Left kidney (tissue), 8 donors: Measurements from ENCODE around the gene LDHA. TPM values are rescaled to one million over a fixed set of nuclear protein-coding genes. Genes with fewer than 3 reads are reported as not detected.

ENCODE experiments used
- DNase-seq: peaks from one replicate; pipeline ENCODE4 v3.0.0-alpha.2; 2013
- long read RNA-seq, 8 donors: transcript quantifications; one replicate each; lab custom pipeline, GENCODE V29; 2026
- polyA plus RNA-seq: library from polyadenylated mRNA; unstranded; fragments of 120-200 nt; gene quantifications from one replicate; pipeline ENCODE4 v1.2.1, GENCODE V29; 2013; ENCODE audit not compliant: insufficient read length

The LDHA gene
- 275 TPM for polyA plus RNA-seq
- long read RNA-seq, donor 1, transcript LDHA-218 (8 exons, 2,305 nt), result minor isoform, 7 of 160 reads
- long read RNA-seq, donor 1, transcript LDHA-220 (7 exons, 1,288 nt), result minor isoform, 11 of 160 reads
- long read RNA-seq, donor 1, transcript LDHA-205 (8 exons, 2,416 nt), result major isoform, 107 of 160 reads
- long read RNA-seq, donor 1, transcript LDHA-216 (4 exons, 1,345 nt), result minor isoform, 11 of 160 reads
- long read RNA-seq, donor 1, partial matches to known transcripts, result 17 of 160 reads
- long read RNA-seq, donor 1, other reads (novel, unspliced or antisense), result 0 of 160 reads
- long read RNA-seq, donor 2, transcript LDHA-218 (8 exons, 2,305 nt), result minor isoform, 5 of 205 reads
- long read RNA-seq, donor 2, transcript LDHA-205 (8 exons, 2,416 nt), result major isoform, 149 of 205 reads
- long read RNA-seq, donor 2, transcript LDHA-220 (7 exons, 1,288 nt), result minor isoform, 8 of 205 reads
- long read RNA-seq, donor 2, transcript LDHA-216 (4 exons, 1,345 nt), result minor isoform, 22 of 205 reads
- long read RNA-seq, donor 2, partial matches to known transcripts, result 15 of 205 reads
- long read RNA-seq, donor 2, other reads (novel, unspliced or antisense), result 0 of 205 reads
- long read RNA-seq, donor 3, transcript LDHA-220 (7 exons, 1,288 nt), result minor isoform, 7 of 156 reads
- long read RNA-seq, donor 3, transcript LDHA-205 (8 exons, 2,416 nt), result major isoform, 66 of 156 reads
- long read RNA-seq, donor 3, transcript LDHA-216 (4 exons, 1,345 nt), result minor isoform, 24 of 156 reads
- long read RNA-seq, donor 3, partial matches to known transcripts, result 49 of 156 reads
- long read RNA-seq, donor 3, other reads (novel, unspliced or antisense), result 0 of 156 reads
- long read RNA-seq, donor 4, partial matches to known transcripts, result 0 of 5 reads
- long read RNA-seq, donor 4, other reads (novel, unspliced or antisense), result 0 of 5 reads
- long read RNA-seq, donor 5, transcript LDHA-202 (5 exons, 2,169 nt), result minor isoform, 15 of 301 reads
- long read RNA-seq, donor 5, transcript LDHA-205 (8 exons, 2,416 nt), result major isoform, 124 of 301 reads
- long read RNA-seq, donor 5, transcript LDHA-216 (4 exons, 1,345 nt), result minor isoform, 29 of 301 reads
- long read RNA-seq, donor 5, transcript LDHA-220 (7 exons, 1,288 nt), result minor isoform, 13 of 301 reads
- long read RNA-seq, donor 5, partial matches to known transcripts, result 110 of 301 reads
- long read RNA-seq, donor 5, other reads (novel, unspliced or antisense), result 0 of 301 reads
- long read RNA-seq, donor 6, transcript LDHA-202 (5 exons, 2,169 nt), result minor isoform, 7 of 116 reads
- long read RNA-seq, donor 6, transcript LDHA-220 (7 exons, 1,288 nt), result minor isoform, 12 of 116 reads
- long read RNA-seq, donor 6, transcript LDHA-218 (8 exons, 2,305 nt), result minor isoform, 15 of 116 reads
- long read RNA-seq, donor 6, transcript LDHA-205 (8 exons, 2,416 nt), result major isoform, 68 of 116 reads
- long read RNA-seq, donor 6, partial matches to known transcripts, result 7 of 116 reads
- long read RNA-seq, donor 6, other reads (novel, unspliced or antisense), result 0 of 116 reads
- long read RNA-seq, donor 7, transcript LDHA-208 (2 exons, 656 nt), result minor isoform, 6 of 259 reads
- long read RNA-seq, donor 7, transcript LDHA-205 (8 exons, 2,416 nt), result major isoform, 123 of 259 reads
- long read RNA-seq, donor 7, transcript LDHA-216 (4 exons, 1,345 nt), result minor isoform, 13 of 259 reads
- long read RNA-seq, donor 7, transcript LDHA-218 (8 exons, 2,305 nt), result minor isoform, 16 of 259 reads
- long read RNA-seq, donor 7, partial matches to known transcripts, result 88 of 259 reads
- long read RNA-seq, donor 7, other reads (novel, unspliced or antisense), result 0 of 259 reads
- long read RNA-seq, donor 8, transcript LDHA-205 (8 exons, 2,416 nt), result major isoform, 40 of 51 reads
- long read RNA-seq, donor 8, partial matches to known transcripts, result 0 of 51 reads
- long read RNA-seq, donor 8, other reads (novel, unspliced or antisense), result 0 of 51 reads

DNA sequence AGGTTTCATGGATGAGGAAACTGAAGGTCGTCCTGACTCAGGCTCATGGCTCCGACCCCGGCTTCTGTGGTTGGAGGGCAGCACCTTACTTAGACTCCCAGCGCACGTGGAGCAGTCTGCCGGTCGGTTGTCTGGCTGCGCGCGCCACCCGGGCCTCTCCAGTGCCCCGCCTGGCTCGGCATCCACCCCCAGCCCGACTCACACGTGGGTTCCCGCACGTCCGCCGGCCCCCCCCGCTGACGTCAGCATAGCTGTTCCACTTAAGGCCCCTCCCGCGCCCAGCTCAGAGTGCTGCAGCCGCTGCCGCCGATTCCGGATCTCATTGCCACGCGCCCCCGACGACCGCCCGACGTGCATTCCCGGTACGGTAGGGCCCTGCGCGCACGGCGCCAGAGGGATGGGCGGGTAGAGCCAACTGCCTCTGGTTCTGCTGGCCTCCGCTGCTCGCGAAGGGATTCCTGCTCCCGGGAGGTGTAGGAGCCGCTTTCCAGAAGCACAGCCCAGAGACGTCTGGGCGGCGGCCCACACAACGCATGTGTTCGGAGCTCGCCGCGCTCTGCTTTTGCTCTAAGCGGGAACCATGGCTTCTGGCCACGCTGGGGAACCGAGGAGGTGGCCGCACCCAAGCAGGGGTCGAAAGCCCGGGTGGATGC lies at the start of gene LDHA:
Gene LDHA (plus strand): TSS at position 289 of the 653 bp plus-strand sequence. CDS start 2,280 bp downstream, outside the sequence.
- DNase-seq, result peak; percentile 89

- no peak for DNase-seq
Observed at GRCh38 chr11:18347471-18348125, 46.8 kb upstream of the LDHA start.

GRCh38 chr11:18352581-18352980 lies 41.8 kb upstream of the LDHA start:
- DNase-seq, result no peak

- no peak for DNase-seq
Observed at GRCh38 chr11:18358646-18359045, 35.7 kb upstream of the LDHA start.

DNA sequence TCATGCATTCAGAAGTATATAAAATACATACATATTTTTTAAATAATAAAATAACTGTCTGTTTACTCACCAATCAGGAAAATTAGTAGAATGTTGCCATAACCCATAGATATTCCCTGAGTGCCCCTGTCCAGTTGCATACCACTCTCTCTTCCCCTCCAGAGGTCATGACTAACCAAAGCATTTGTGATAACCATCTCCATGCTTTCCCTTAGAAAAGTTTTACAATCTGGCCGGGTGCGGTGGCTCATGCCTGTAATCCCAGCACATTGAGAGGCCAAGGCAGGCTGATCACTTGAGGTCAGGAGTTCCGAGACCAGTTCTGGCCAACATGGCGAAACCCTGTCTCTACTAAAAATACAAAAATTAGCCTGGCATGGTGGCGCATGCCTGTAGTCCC lies 33.2 kb upstream of the LDHA start:
- no peak for DNase-seq

GRCh38 chr11:18364495-18365073 lies 29.8 kb upstream of the LDHA start:
- no peak for DNase-seq

GRCh38 chr11:18365741-18366140 lies 28.6 kb upstream of the LDHA start:
- DNase-seq, result no peak

- DNase-seq, result no peak
Observed at GRCh38 chr11:18366286-18366685, 28.1 kb upstream of the LDHA start.

DNA sequence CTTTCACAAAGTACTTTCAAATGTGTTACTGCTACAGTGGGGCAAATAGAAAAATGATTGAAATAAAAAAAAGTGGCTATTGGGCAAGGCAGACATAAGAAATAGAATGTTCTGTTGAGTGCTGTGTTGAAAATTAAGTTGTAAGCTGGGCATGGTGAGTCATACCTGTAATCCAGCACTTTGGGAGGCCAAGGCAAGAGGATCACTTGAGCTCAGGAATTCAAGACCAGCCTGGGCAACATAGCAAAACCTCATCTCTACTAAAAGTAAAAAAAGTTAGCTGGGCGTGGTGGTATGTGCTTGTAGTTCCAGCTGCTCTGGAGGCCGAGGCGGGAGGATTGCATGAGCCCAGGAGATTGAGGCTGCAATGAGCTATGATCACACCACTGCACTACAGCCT lies 26.9 kb upstream of the LDHA start:
- no peak for DNase-seq

DNA sequence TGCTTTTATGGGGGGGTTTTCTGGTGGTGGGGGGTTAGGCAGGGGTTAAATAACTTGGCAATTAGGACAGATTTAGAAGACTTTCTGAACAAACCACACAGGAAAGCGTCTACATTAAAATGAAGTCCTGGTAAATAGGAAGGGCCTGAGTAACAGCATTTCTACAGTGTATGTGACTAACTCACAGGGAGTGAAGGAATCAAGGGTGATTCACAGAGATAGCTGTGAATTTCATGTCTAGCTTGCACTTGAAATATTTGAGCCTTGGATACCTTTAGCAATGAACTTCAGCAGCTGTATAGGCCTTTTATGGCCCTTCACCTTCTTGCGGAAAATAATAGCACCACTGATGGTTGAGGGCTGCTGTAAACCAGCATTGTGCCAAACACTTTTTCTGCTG lies 26.1 kb upstream of the LDHA start:
- DNase-seq, result no peak

DNA sequence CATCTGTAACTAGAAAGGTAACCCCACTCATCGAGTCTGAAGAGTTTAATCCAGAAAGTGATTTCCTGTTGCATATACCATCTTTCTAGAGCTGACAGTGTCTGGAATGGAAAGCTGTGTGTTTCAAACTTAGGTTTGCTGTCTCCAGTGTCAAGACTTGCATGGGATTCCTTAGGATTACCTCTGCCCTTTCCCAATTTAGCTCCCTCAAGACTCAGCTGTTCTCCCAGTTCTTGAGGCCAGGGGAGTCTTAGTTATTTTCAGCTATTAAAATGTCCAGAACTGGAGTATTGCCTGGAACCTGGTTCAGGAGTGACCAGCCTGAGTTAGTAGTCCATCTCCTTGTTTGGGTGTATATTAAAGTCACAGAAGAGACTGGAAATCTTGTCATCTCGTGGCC lies 25.0 kb upstream of the LDHA start:
- DNase-seq, result no peak

GRCh38 chr11:18371279-18371678 lies 23.1 kb upstream of the LDHA start:
- no peak for DNase-seq

GRCh38 chr11:18372201-18372600 lies 22.2 kb upstream of the LDHA start:
- DNase-seq, result no peak

GRCh38 chr11:18374956-18375355 lies 19.4 kb upstream of the LDHA start:
- DNase-seq, result no peak

DNA sequence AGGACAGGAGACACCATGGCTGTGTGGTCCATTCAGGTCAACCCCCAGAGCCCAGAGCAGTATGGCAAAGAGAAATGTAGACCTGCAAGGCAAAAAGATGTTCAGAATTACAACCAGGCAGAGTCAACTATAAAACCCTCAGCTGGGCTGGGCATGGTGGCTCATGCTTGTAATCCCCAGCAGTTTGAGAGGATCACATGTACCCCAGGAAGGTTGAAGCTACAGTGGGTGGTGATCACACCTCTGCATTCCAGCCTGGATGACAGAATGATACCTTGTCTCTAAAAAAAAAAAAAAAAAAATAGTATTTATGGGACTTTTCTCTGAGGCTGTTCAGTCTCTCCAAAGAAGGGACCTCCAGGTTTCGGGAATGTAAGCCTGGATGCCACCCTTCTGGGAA lies 18.4 kb upstream of the LDHA start:
- DNase-seq, result no peak

DNA sequence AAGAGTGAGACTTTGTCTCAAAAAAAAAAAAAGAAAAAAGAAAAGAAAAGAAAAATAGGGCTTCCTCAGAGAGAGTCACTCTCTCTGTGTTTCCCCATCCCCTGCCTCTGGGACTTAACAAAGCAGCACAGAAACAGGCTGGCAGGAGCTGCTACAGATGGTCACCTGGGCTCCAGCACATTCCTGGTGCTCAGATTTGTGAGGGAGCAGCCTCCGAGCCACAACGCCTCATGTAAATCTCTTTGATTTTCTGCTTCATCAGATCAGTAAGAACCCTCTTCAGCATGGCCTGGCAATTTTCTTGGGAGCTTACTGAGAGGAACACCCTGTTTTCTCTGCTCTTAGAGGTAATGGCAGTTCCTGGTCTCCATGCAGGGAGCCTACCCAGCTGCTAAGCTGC lies 15.2 kb upstream of the LDHA start:
- no peak for DNase-seq

DNA sequence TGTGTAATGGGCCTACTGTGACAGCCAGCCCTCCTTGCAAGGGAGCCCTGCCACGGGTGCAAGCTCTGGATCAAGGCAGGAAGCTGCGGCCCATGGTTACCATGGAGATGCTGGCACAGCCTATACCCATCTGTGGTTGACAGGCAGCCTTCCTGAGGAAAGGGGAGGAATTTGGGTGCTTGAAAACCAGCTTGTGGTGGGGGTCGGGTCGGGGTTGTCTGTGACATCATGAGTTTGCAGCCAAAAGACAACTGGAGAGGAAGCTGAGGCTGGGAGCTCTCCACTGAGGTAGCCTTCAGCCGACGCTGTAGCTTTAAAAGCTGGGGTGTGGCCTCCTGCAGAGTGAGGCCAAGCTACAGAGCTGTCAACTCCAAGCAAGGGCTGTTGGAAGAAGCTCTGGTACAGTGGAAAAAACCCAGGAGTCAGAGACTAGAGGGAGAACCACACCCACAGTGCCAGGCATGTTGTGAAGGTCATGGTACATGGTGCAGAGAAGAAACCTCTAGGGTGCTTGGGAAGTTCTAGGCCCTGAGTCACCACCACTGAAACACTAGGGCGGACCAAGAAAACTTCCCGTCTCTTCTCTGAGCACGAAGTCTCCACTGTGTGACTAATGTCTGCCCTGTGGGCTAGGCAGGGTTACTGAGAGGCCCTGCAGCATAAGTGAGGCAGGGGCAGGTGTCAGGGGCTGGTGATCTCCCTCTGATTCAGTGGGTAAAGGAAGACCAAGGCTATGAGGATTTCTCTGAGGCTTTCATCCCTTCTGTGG lies 10.8 kb upstream of the LDHA start:
- DNase-seq, result no peak

DNA sequence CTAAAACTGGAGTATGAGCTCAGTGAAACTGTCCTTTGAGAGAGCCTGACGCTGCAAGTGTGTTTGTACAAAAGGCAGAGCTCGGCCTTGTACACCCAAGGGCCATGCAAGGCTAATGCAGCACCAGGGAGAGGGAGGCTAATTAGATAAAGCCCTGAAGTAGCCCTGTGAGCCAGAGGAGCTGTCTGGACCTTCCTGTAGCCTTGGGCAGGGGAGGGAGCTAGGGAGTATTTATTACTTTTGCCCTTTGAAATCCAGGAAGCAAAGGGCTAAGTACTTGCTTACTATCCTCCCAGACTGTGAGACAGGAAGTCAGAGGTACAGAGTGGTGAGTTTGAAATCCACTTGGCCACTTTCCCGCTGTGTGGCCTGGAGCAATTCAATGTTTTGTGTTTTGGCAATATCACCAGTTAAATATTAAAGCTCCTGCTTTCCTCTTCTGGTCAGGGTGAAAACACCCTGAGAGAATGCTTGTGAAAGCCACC lies 10.2 kb upstream of the LDHA start:
- DNase-seq, result peak; percentile 39
